ENCODE measurements around the gene BNC2. TPM values are rescaled to one million over a fixed set of nuclear protein-coding genes. Genes with fewer than 3 reads are reported as not detected.

Gene BNC2
- total RNA-seq, 2 donors from 2014 or later, result 16.1 to 16.9 TPM

DNA sequence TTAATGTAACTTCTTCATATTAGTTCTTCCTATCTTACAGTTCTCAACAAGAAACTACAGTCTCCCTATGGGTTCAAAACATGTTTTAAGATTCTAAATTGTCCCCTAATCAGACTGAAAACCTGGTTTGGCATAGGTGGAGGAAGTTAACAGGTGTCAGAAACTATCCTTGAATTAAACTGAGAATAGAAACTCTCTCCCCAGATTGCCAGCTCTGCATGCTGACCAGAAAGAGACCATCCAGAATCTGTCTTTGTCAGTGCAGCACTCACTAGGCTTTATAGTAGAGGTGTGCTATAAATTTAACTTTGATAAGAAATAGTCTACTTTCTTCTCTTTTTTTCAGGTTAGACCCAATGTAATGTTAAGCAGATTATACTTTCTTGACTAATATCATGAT is 63.8 kb downstream of the BNC2 start:
- H3K9me3 ChIP-seq, result no peaks in the 10 kb centered on the region
- TF ChIP-seq CTCF (IDR thresholded peaks at IDR 0.05), result no peak
- no peak overlapping the region for H3K27ac ChIP-seq
- no peaks in the 10 kb centered on the region for H3K4me1 ChIP-seq (ENCODE audit: control insufficient read depth in 1 of 2, low read depth in 2 of 2)
- no peaks in the 10 kb centered on the region for H3K27me3 ChIP-seq (replicated peaks; ENCODE audit: insufficient read depth)
- ATAC-seq (ENCODE audit: insufficient number of reproducible peaks, low FRiP score, low read depth), result no peak
- no peak overlapping the region for H3K4me3 ChIP-seq
- no peaks in the 10 kb centered on the region for H3K36me3 ChIP-seq
- no peak for DNase-seq (ENCODE audit: low spot score)

- Histone ChIP-seq H3K27me3 (replicated peaks; ENCODE audit: insufficient read depth) (no peaks in the 10 kb centered on the region), H3K4me1 (ENCODE audit: control insufficient read depth in 1 of 2, low read depth in 2 of 2) (peaks cover 0 to 5% of the 10 kb centered on the region in 2 donors), H3K9me3 (no peaks in the 10 kb centered on the region), H3K4me3 (no peak overlapping the region), H3K27ac (no peak overlapping the region), H3K36me3 (no peaks in the 10 kb centered on the region)
- DNase-seq (ENCODE audit: low spot score) (no peak), ATAC-seq (ENCODE audit: insufficient number of reproducible peaks, low FRiP score, low read depth) (no peak)
- TF ChIP-seq CTCF (IDR thresholded peaks at IDR 0.05), result no peak
Measured at GRCh38 chr9:16803648-16804047, 66.8 kb downstream of the BNC2 start.

GRCh38 chr9:16801871-16802466 is 68.5 kb downstream of the BNC2 start:
- Histone ChIP-seq H3K4me1 (ENCODE audit: control insufficient read depth in 1 of 2, low read depth in 2 of 2) (peaks cover 0 to 5% of the 10 kb centered on the region in 2 donors), H3K27me3 (replicated peaks; ENCODE audit: insufficient read depth) (no peaks in the 10 kb centered on the region), H3K27ac (no peak overlapping the region), H3K36me3 (no peaks in the 10 kb centered on the region), H3K9me3 (no peaks in the 10 kb centered on the region), H3K4me3 (no peak overlapping the region)
- ATAC-seq (ENCODE audit: insufficient number of reproducible peaks, low FRiP score, low read depth) (no peak), DNase-seq (ENCODE audit: low spot score) (no peak)
- TF ChIP-seq CTCF (IDR thresholded peaks at IDR 0.05), result no peak

DNA sequence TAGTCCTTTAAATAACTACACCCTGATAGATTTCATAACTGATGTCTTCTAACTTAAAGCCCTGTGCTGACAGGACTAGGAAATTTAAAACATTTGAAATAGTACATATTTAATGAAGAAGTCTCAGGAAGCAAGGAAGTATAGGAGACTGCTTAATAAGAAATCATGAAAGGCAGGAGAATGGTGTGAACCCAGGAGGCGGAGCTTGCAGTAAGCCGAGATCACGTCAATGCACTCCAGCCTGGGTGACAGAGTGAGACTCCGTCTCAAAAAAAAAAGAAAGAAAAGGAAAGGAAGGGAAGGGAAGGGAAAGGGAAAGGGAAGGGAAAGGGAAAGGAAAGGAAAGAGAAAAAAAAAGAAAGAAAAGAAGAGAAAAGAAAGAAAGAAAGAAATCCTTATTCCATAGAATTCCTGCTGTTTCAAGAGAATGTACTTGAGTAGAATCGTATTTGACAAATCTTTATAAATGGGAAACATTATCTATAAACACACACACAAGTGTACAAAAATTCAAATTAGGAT is 74.1 kb downstream of the BNC2 start:
- Histone ChIP-seq H3K27ac (no peak overlapping the region), H3K4me3 (no peak overlapping the region), H3K4me1 (ENCODE audit: control insufficient read depth in 1 of 2, low read depth in 2 of 2) (peaks cover 0 to 5% of the 10 kb centered on the region in 2 donors), H3K9me3 (no peaks in the 10 kb centered on the region), H3K27me3 (replicated peaks; ENCODE audit: insufficient read depth) (no peaks in the 10 kb centered on the region), H3K36me3 (no peaks in the 10 kb centered on the region)
- no peak for DNase-seq (ENCODE audit: low spot score)
- ATAC-seq (ENCODE audit: insufficient number of reproducible peaks, low FRiP score, low read depth), result no peak
- TF ChIP-seq CTCF (IDR thresholded peaks at IDR 0.05), result no peak

- no peak for TF ChIP-seq CTCF (IDR thresholded peaks at IDR 0.05)
- Histone ChIP-seq H3K27me3 (replicated peaks; ENCODE audit: insufficient read depth) (no peaks in the 10 kb centered on the region), H3K4me1 (ENCODE audit: control insufficient read depth in 1 of 2, low read depth in 2 of 2) (no peaks in the 10 kb centered on the region), H3K27ac (no peak overlapping the region), H3K4me3 (no peak overlapping the region), H3K36me3 (no peaks in the 10 kb centered on the region), H3K9me3 (no peaks in the 10 kb centered on the region)
- no peak for DNase-seq (ENCODE audit: low spot score)
- no peak for ATAC-seq (ENCODE audit: insufficient number of reproducible peaks, low FRiP score, low read depth)
Measured at GRCh38 chr9:16794871-16795639, 75.4 kb downstream of the BNC2 start.
